Measurements from ENCODE around the gene SLC44A3. TPM values are rescaled to one million over a fixed set of nuclear protein-coding genes. Genes with fewer than 3 reads are reported as not detected.

The SLC44A3 gene
- total and polyA plus RNA-seq, 3 donors from 2014 or later = 2.7 to 6.4 (median 3.4) TPM

GRCh38 chr1:94807742-94808491, 12.2 kb upstream of the SLC44A3 start:
- Histone ChIP-seq H3K9me3 (no peaks in the 10 kb centered on the region), H3K4me1 (peaks cover 35% of the 10 kb centered on the region), H3K27me3 (no peaks in the 10 kb centered on the region), H3K36me3 (ENCODE audit: low read depth, missing control alignments) (no peaks in the 10 kb centered on the region), H3K27ac (no peak overlapping the region), H3K4me3 (no peak overlapping the region)
- intact Hi-C loops (cut with DNase I; ENCODE audit: low total_unique reads) = loop anchor here (5.0 to 10.0 kb wide), 2 partner anchors 283 to 326 kb away; no protein-coding TSS in a partner anchor
- no peak for DNase-seq
- TF ChIP-seq, protein P1, sequence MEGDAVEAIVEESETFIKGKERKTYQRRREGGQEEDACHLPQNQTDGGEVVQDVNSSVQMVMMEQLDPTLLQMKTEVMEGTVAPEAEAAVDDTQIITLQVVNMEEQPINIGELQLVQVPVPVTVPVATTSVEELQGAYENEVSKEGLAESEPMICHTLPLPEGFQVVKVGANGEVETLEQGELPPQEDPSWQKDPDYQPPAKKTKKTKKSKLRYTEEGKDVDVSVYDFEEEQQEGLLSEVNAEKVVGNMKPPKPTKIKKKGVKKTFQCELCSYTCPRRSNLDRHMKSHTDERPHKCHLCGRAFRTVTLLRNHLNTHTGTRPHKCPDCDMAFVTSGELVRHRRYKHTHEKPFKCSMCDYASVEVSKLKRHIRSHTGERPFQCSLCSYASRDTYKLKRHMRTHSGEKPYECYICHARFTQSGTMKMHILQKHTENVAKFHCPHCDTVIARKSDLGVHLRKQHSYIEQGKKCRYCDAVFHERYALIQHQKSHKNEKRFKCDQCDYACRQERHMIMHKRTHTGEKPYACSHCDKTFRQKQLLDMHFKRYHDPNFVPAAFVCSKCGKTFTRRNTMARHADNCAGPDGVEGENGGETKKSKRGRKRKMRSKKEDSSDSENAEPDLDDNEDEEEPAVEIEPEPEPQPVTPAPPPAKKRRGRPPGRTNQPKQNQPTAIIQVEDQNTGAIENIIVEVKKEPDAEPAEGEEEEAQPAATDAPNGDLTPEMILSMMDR (IDR thresholded peaks at IDR 0.05) = no peak
- no peak for TF ChIP-seq POLR2A (IDR thresholded peaks at IDR 0.05)
- WGBS, 2 donors = 75 to 76% methylated on average over 12 of the region's 12 CpGs

- Histone ChIP-seq H3K36me3 (ENCODE audit: low read depth, missing control alignments) (no peaks in the 10 kb centered on the region), H3K27ac (no peak overlapping the region), H3K4me3 (no peak overlapping the region), H3K9me3 (no peaks in the 10 kb centered on the region), H3K4me1 (peaks cover 28% of the 10 kb centered on the region), H3K27me3 (no peaks in the 10 kb centered on the region)
- DNase-seq = no peak
- WGBS, 2 donors = 67 to 74% methylated on average over 3 of the region's 3 CpGs
- intact Hi-C loops (cut with DNase I; ENCODE audit: low total_unique reads) = loop anchor here (5.0 to 10.0 kb wide), 2 partner anchors 284 to 326 kb away; no protein-coding TSS in a partner anchor
- TF ChIP-seq, protein P1 (IDR thresholded peaks at IDR 0.05) = no peak
These were observed 11.5 kb upstream of the SLC44A3 start for GRCh38 chr1:94808669-94809068.

DNA sequence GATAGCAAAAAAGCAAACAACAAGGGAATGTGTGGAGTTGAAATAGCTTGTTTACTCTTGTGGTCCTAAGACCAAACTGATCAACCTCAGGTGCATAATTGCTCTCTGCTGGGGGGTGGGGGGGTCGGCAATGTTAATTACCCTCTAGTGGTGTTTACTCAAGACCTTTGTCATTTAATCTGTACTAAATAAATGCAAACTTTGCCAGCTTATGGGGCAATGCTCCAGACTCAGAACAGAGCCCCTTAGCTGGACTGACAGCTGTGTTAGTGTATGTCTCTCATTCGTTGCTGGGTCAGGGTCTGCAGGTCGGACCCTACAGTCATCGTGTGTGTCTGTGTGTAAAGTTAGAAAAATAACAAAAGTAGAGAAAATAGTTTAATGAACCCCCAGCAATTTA, 7.2 kb upstream of the SLC44A3 start:
- Histone ChIP-seq H3K27me3 (no peaks in the 10 kb centered on the region), H3K9me3 (no peaks in the 10 kb centered on the region), H3K4me1 (no peaks in the 10 kb centered on the region), H3K36me3 (ENCODE audit: low read depth, missing control alignments) (no peaks in the 10 kb centered on the region), H3K27ac (no peak overlapping the region), H3K4me3 (no peak overlapping the region)
- intact Hi-C loops (cut with DNase I; ENCODE audit: low total_unique reads) = no loop called here
- WGBS, 2 donors = 61% methylated on average over 4 of the region's 4 CpGs
- TF ChIP-seq POLR2A (IDR thresholded peaks at IDR 0.05) = no peak
- TF ChIP-seq, protein P1 (IDR thresholded peaks at IDR 0.05) = no peak
- no peak for DNase-seq

DNA sequence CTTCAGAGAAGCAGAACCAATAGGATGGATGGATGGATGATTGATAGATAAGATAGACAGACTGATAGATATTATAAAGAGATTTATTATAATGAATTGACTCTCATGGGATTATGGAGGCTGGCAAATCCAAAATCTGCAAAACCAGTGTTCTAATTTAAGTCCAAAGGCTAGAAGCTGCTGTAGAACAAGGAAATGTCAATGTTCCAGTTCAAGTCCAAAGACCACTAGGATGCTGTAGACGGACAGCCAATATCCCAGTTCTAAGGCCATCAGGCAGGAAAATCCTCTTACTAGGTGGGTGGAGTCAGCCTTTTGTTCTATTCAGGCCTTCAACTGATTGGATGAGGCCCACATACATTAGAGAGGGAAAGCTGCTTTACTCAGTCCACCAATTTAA, 4.1 kb upstream of the SLC44A3 start:
- Histone ChIP-seq H3K9me3 (no peaks in the 10 kb centered on the region), H3K4me1 (no peaks in the 10 kb centered on the region), H3K4me3 (no peak overlapping the region), H3K36me3 (ENCODE audit: low read depth, missing control alignments) (no peaks in the 10 kb centered on the region), H3K27me3 (no peaks in the 10 kb centered on the region), H3K27ac (no peak overlapping the region)
- intact Hi-C loops (cut with DNase I; ENCODE audit: low total_unique reads) = no loop called here
- no peak for TF ChIP-seq POLR2A (IDR thresholded peaks at IDR 0.05)
- TF ChIP-seq, protein P1 (IDR thresholded peaks at IDR 0.05) = no peak
- 29 to 42% methylated on average over 1 of the region's 1 CpG for WGBS, 2 donors
- DNase-seq = no peak

GRCh38 chr1:94817712-94818111, 2.4 kb upstream of the SLC44A3 start:
- Histone ChIP-seq H3K27ac (no peak overlapping the region), H3K4me1 (no peaks in the 10 kb centered on the region), H3K4me3 (no peak overlapping the region), H3K9me3 (no peaks in the 10 kb centered on the region), H3K36me3 (ENCODE audit: low read depth, missing control alignments) (no peaks in the 10 kb centered on the region), H3K27me3 (no peaks in the 10 kb centered on the region)
- no peak for DNase-seq
- intact Hi-C loops (cut with DNase I; ENCODE audit: low total_unique reads) = no loop called here
- TF ChIP-seq POLR2A (IDR thresholded peaks at IDR 0.05) = no peak
- TF ChIP-seq, protein P1 (IDR thresholded peaks at IDR 0.05) = no peak
- whole genome bisulfite sequencing, 2 donors = 69 to 73% methylated on average over 2 of the region's 2 CpGs
